Measurements from ENCODE around the gene IQCF2.

DNA sequence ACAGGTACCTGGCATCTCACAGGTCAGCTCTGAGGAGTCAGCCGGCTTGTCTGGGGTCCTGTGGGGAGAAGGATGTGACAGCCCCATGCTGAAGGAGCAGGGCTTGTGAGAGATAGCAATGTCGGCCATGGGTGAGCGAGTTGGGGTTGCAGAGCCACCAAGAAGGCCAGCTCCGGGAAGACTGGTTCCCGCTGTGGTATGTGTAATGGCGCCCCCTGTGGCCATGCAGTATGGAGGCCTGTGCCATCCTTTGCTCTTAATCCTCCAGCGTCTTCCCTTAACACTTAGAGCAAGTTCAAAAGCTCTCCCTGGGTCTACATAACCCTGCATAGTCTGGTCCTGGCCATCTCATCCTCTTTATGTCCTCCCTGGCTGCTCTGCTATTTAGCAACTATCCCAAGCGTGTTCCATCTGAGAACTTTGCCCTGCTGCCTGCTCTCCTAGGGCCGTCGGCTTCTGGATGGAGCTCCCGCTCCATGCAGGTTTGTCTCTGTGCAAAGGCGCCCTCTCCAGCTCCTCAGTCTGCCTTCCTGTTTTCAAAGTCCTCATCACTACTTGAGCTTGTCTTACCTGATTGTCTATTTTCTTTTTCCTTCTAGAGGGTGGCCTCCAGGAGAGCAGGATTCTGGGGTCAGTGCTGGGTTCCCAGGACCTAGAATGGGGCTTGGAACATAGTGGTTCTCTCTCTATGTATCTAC, 41.6 kb upstream of the IQCF2 start:
- TF ChIP-seq, protein P1, sequence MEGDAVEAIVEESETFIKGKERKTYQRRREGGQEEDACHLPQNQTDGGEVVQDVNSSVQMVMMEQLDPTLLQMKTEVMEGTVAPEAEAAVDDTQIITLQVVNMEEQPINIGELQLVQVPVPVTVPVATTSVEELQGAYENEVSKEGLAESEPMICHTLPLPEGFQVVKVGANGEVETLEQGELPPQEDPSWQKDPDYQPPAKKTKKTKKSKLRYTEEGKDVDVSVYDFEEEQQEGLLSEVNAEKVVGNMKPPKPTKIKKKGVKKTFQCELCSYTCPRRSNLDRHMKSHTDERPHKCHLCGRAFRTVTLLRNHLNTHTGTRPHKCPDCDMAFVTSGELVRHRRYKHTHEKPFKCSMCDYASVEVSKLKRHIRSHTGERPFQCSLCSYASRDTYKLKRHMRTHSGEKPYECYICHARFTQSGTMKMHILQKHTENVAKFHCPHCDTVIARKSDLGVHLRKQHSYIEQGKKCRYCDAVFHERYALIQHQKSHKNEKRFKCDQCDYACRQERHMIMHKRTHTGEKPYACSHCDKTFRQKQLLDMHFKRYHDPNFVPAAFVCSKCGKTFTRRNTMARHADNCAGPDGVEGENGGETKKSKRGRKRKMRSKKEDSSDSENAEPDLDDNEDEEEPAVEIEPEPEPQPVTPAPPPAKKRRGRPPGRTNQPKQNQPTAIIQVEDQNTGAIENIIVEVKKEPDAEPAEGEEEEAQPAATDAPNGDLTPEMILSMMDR (IDR thresholded peaks at IDR 0.05; ENCODE audit: low read depth, low read length): peak; percentile 39
- TF ChIP-seq EZH2phosphoT487 (IDR thresholded peaks at IDR 0.05; ENCODE audit: low read depth): no peak

Data from OCI-LY3 (cell line).